PFSK-1 (cell line): Measurements from ENCODE around the gene TCF20.

Experiments
- POLR2AphosphoS5 ChIP-seq: IDR thresholded peaks from 2 replicates; pipeline ENCODE4 v1.6.1; 2012; ENCODE audit warnings: low read depth, mild to moderate bottlenecking, control low read depth, low read length, moderate library complexity
- SIN3A ChIP-seq: IDR thresholded peaks from 2 replicates; pipeline ENCODE4 v1.6.1; 2012; ENCODE audit warnings: mild to moderate bottlenecking, low read length, moderate library complexity, borderline replicate concordance; ENCODE audit not compliant: insufficient read depth
- TF ChIP-seq, protein P1 (sequence below), 2 experiments: IDR thresholded peaks; 2 replicates each; pipeline versions ENCODE4 v1.6.1 to v1.8.0; 2011 to 2012; ENCODE audit warnings: low read depth in 2 of 2, low read length in 2 of 2, control low read depth in 1 of 2, inconsistent platforms in 1 of 2, mild to moderate bottlenecking in 1 of 2, moderate library complexity in 1 of 2; ENCODE audit not compliant: insufficient read depth in 1 of 2

GRCh38 chr22:42317691-42318547, 47.5 kb upstream of the TCF20 start:
- TF ChIP-seq, protein P1, sequence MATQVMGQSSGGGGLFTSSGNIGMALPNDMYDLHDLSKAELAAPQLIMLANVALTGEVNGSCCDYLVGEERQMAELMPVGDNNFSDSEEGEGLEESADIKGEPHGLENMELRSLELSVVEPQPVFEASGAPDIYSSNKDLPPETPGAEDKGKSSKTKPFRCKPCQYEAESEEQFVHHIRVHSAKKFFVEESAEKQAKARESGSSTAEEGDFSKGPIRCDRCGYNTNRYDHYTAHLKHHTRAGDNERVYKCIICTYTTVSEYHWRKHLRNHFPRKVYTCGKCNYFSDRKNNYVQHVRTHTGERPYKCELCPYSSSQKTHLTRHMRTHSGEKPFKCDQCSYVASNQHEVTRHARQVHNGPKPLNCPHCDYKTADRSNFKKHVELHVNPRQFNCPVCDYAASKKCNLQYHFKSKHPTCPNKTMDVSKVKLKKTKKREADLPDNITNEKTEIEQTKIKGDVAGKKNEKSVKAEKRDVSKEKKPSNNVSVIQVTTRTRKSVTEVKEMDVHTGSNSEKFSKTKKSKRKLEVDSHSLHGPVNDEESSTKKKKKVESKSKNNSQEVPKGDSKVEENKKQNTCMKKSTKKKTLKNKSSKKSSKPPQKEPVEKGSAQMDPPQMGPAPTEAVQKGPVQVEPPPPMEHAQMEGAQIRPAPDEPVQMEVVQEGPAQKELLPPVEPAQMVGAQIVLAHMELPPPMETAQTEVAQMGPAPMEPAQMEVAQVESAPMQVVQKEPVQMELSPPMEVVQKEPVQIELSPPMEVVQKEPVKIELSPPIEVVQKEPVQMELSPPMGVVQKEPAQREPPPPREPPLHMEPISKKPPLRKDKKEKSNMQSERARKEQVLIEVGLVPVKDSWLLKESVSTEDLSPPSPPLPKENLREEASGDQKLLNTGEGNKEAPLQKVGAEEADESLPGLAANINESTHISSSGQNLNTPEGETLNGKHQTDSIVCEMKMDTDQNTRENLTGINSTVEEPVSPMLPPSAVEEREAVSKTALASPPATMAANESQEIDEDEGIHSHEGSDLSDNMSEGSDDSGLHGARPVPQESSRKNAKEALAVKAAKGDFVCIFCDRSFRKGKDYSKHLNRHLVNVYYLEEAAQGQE (IDR thresholded peaks at IDR 0.05; ENCODE audit: insufficient read depth in 1 of 2, low read depth in 2 of 2, low read length in 2 of 2) = no peak
- TF ChIP-seq POLR2AphosphoS5 (no peak), SIN3A (no peak)
